Measurements from ENCODE around the gene FBXW4. TPM values are rescaled to one million over a fixed set of nuclear protein-coding genes. Genes with fewer than 3 reads are reported as not detected.
A peak's percentile ranks its signal among the peaks of the same experiment; 100 is the strongest.

FBXW4 gene, protein sequence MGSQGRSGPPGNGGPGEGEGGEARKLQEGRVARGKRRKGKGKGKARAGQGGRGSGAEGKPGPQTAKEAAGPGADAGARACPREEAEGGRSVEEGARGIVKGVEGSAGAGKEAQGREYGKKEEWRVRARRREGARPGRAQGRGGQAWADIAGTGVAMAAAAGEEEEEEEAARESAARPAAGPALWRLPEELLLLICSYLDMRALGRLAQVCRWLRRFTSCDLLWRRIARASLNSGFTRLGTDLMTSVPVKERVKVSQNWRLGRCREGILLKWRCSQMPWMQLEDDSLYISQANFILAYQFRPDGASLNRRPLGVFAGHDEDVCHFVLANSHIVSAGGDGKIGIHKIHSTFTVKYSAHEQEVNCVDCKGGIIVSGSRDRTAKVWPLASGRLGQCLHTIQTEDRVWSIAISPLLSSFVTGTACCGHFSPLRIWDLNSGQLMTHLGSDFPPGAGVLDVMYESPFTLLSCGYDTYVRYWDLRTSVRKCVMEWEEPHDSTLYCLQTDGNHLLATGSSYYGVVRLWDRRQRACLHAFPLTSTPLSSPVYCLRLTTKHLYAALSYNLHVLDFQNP
- total RNA-seq (2014; rRNA removed; shearing (Covaris generic)) (43.1 and 50.3 TPM in 2 replicates), total RNA-seq (2022) (54.2 and 60.9 TPM in 2 replicates), Bru-seq, nascent RNA (percentile 87 among the genes with signal in this experiment), BruChase-seq, experiment 1, labeled RNA remaining after a 6-hour chase (percentile 91 among the genes with signal in this experiment), BruChase-seq, experiment 2, labeled RNA remaining after a 2-hour chase (percentile 86 among the genes with signal in this experiment)
- long read RNA-seq, transcript FBXW4-201 (9 exons, 2,483 nt), result major isoform, 6 of 20 reads
- long read RNA-seq, partial matches to known transcripts, result 7 of 20 reads
- long read RNA-seq, other reads (novel, unspliced or antisense), result 7 of 20 reads

DNA sequence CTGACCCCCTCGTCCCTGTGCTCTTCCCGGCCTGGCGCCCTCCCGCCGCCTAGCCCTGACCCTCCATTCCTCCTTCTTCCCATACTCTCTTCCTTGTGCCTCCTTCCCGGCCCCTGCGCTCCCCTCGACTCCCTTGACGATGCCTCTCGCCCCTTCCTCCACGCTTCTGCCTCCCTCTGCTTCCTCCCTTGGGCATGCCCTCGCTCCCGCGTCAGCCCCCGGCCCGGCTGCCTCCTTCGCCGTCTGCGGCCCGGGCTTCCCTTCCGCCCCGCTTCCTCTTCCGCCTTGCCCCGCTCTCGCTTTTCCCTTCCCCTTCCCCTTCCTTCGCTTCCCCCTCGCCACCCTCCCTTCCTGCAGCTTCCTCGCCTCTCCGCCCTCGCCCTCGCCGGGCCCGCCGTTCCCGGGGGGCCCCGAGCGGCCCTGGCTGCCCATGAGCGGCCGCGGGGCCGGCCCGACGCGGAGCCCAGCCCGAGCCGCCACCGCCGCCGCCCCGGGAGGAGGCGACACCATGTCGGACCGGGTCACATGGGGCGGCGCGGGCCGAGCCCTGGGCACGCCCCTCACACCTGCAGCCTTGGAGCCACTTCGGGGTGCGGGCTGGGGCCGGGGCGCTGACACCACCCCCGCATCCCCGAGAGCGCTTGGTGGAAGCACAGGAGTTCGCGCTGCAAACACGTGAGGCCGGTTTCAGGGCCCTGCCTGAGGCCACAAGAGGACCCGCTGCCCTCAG, at the start of gene FBXW4:
TSS of gene FBXW4 (minus strand) at position 497 of the 730 bp plus-strand sequence. CDS start at position 432, 65 bp downstream.
- H3K36me3 ChIP-seq (ENCODE audit: insufficient read depth, low read length), result peaks cover 14% of the 10 kb centered on the region
- BruUV-seq (replicated peaks), result no TSS peak
- H3K4me3 ChIP-seq (ENCODE audit: low read depth, low read length, poor library complexity, severe bottlenecking), result peak within 1 kb of the TSS; percentile 81
- POLR2A ChIA-PET, result interaction anchor here (0.9 to 1.1 kb wide), 2 partner anchors 10 to 107 kb away, joined by 3 to 6 read pairs; partner anchors contain the start of gene POLL
- no peak for TF ChIP-seq EZH2phosphoT487 (IDR thresholded peaks at IDR 0.05; ENCODE audit: borderline replicate concordance, low read depth, low read length)
- TF ChIP-seq, protein P1, sequence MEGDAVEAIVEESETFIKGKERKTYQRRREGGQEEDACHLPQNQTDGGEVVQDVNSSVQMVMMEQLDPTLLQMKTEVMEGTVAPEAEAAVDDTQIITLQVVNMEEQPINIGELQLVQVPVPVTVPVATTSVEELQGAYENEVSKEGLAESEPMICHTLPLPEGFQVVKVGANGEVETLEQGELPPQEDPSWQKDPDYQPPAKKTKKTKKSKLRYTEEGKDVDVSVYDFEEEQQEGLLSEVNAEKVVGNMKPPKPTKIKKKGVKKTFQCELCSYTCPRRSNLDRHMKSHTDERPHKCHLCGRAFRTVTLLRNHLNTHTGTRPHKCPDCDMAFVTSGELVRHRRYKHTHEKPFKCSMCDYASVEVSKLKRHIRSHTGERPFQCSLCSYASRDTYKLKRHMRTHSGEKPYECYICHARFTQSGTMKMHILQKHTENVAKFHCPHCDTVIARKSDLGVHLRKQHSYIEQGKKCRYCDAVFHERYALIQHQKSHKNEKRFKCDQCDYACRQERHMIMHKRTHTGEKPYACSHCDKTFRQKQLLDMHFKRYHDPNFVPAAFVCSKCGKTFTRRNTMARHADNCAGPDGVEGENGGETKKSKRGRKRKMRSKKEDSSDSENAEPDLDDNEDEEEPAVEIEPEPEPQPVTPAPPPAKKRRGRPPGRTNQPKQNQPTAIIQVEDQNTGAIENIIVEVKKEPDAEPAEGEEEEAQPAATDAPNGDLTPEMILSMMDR (conservative IDR thresholded peaks at IDR 0.05; ENCODE audit: low read length), result no peak
- H3K4me2 ChIP-seq (ENCODE audit: low read length), result peak within 1 kb of the TSS; percentile 93
- intact Hi-C loops (cut with micrococcal nuclease; ENCODE audit: unreplicated experiment), result loop anchor here (1.0 to 10.0 kb wide), 4 partner anchors 78 to 950 kb away; partner anchors contain the start of gene TRIM8
- peak within 1 kb of the TSS; percentile 75 for H3K27ac ChIP-seq (ENCODE audit: low read depth, low read length, poor library complexity, severe bottlenecking)
- peaks cover 39% of the 10 kb centered on the region for H3K79me2 ChIP-seq (ENCODE audit: insufficient read depth, low read depth, low read length)
- H3K9me2 ChIP-seq (ENCODE audit: insufficient read depth, low read length), result no peaks in the 10 kb centered on the region
- peak within 1 kb of the TSS; percentile 71 for H2AFZ ChIP-seq (ENCODE audit: low read length)
- peaks cover 17% of the 10 kb centered on the region for H4K20me1 ChIP-seq (ENCODE audit: insufficient read depth, low read length)
- CTCF ChIA-PET (ENCODE audit: unreplicated experiment), result interaction anchor here (0.6 to 1.0 kb wide), 2 partner anchors 66 to 101 kb away, joined by 3 read pairs; no protein-coding TSS in a partner anchor
- H3K9me3 ChIP-seq (ENCODE audit: low read length), result no peaks in the 10 kb centered on the region
- DNase-seq (ENCODE audit: low spot score), result peak; percentile 67
- peaks cover 28% of the 10 kb centered on the region for H3K4me1 ChIP-seq (ENCODE audit: insufficient read depth, low read length, poor library complexity, severe bottlenecking)

DNA sequence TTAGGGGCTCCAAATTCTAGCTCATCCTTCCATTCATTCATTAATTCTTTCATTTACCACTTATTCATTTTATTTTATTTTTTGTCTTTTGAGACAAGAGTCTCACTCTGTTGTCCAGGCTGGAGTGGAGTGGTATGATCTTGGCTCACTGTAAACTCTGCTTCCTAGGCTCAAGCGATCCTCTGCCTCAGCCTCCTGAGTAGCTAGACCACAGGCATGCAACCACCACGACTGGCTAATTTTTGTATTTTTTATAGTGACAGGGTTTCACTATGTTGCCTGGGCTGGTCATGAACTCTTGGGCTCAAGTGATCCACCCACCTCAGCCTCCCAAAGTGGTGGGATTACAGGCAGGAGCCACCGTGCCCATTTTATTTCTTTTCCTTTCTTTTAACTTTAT, 49.3 kb upstream of the FBXW4 start:
- H2AFZ ChIP-seq (ENCODE audit: low read length), result no peak overlapping the region
- no peak overlapping the region for H3K4me3 ChIP-seq (ENCODE audit: low read depth, low read length, poor library complexity, severe bottlenecking)
- no peaks in the 10 kb centered on the region for H3K9me3 ChIP-seq (ENCODE audit: low read length)
- ChIA-PET CTCF (ENCODE audit: unreplicated experiment) (no interaction called here), POLR2A (interaction anchor here (0.7 kb wide), 1 partner anchor 25 kb away, joined by 3 read pairs; no protein-coding TSS in a partner anchor)
- intact Hi-C loops (cut with micrococcal nuclease; ENCODE audit: unreplicated experiment), result no loop called here
- H3K27ac ChIP-seq (ENCODE audit: low read depth, low read length, poor library complexity, severe bottlenecking), result no peak overlapping the region
- no peaks in the 10 kb centered on the region for H3K9me2 ChIP-seq (ENCODE audit: insufficient read depth, low read length)
- H3K79me2 ChIP-seq (ENCODE audit: insufficient read depth, low read depth, low read length), result no peaks in the 10 kb centered on the region
- H3K4me1 ChIP-seq (ENCODE audit: insufficient read depth, low read length, poor library complexity, severe bottlenecking), result no peaks in the 10 kb centered on the region
- no peak for TF ChIP-seq EZH2phosphoT487 (IDR thresholded peaks at IDR 0.05; ENCODE audit: borderline replicate concordance, low read depth, low read length)
- TF ChIP-seq, protein P1 (conservative IDR thresholded peaks at IDR 0.05; ENCODE audit: low read length), result no peak
- H3K36me3 ChIP-seq (ENCODE audit: insufficient read depth, low read length), result no peaks in the 10 kb centered on the region
- no peak overlapping the region for H3K4me2 ChIP-seq (ENCODE audit: low read length)
- DNase-seq (ENCODE audit: low spot score), result no peak
- no TSS peak for BruUV-seq (replicated peaks)
- H4K20me1 ChIP-seq (ENCODE audit: insufficient read depth, low read length), result no peaks in the 10 kb centered on the region
